WERI-Rb-1 (cell line): ENCODE measurements around the gene KRTAP20-3.

Experiments used
- DNase-seq: peaks from one replicate; pipeline ENCODE4 v3.0.0-alpha.2; 2020
- H3K27ac ChIP-seq: fragments of 250-450 bp; sonication (Bioruptor Pico); 2 replicates; pipeline ENCODE4 v1.5.1; 2020; ENCODE audit warnings: mild to moderate bottlenecking, moderate library complexity
- H3K27me3 ChIP-seq: fragments of 250-450 bp; sonication (Bioruptor Pico); 2 replicates; pipeline ENCODE4 v1.5.1; 2021; ENCODE audit warnings: mild to moderate bottlenecking, low read depth, moderate library complexity; ENCODE audit not compliant: insufficient read depth, severe bottlenecking
- H3K36me3 ChIP-seq: fragments of 250-450 bp; sonication (Bioruptor Pico); 2 replicates; pipeline ENCODE4 v1.5.1; 2020; ENCODE audit warnings: mild to moderate bottlenecking, moderate library complexity
- H3K4me3 ChIP-seq: 2 replicates; pipeline ENCODE4 v1.5.1; 2011; ENCODE audit warnings: low read depth, mild to moderate bottlenecking, control low read depth, low read length
- H3K9me3 ChIP-seq: fragments of 250-450 bp; sonication (Bioruptor Pico); 2 replicates; pipeline ENCODE4 v1.5.1; 2021; ENCODE audit warnings: mild to moderate bottlenecking, moderate library complexity; ENCODE audit not compliant: severe bottlenecking
- TF ChIP-seq, protein P1 (sequence below): IDR thresholded peaks from 2 replicates; pipeline ENCODE4 v1.5.1; 2011; ENCODE audit warnings: low read depth, mild to moderate bottlenecking, control low read depth, inconsistent platforms, low read length

Gene KRTAP20-3

GRCh38 chr21:30615199-30615598, 27.5 kb upstream of the KRTAP20-3 start:
- TF ChIP-seq, protein P1, sequence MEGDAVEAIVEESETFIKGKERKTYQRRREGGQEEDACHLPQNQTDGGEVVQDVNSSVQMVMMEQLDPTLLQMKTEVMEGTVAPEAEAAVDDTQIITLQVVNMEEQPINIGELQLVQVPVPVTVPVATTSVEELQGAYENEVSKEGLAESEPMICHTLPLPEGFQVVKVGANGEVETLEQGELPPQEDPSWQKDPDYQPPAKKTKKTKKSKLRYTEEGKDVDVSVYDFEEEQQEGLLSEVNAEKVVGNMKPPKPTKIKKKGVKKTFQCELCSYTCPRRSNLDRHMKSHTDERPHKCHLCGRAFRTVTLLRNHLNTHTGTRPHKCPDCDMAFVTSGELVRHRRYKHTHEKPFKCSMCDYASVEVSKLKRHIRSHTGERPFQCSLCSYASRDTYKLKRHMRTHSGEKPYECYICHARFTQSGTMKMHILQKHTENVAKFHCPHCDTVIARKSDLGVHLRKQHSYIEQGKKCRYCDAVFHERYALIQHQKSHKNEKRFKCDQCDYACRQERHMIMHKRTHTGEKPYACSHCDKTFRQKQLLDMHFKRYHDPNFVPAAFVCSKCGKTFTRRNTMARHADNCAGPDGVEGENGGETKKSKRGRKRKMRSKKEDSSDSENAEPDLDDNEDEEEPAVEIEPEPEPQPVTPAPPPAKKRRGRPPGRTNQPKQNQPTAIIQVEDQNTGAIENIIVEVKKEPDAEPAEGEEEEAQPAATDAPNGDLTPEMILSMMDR: no peak
- no peak for DNase-seq
- no peak overlapping the region for H3K27ac ChIP-seq
- H3K9me3 ChIP-seq: no peaks in the 10 kb centered on the region
- H3K36me3 ChIP-seq: no peaks in the 10 kb centered on the region
- H3K4me3 ChIP-seq: no peak overlapping the region
- peaks cover 58% of the 10 kb centered on the region for H3K27me3 ChIP-seq

GRCh38 chr21:30616125-30616524, 26.5 kb upstream of the KRTAP20-3 start, which contains the start of gene KRTAP20-1:
KRTAP20-1 (plus strand) TSS chr21:30616425; CDS start chr21:30616455, 30 bp downstream.
- TF ChIP-seq, protein P1: no peak
- Histone ChIP-seq H3K27me3 (peaks cover 61% of the 10 kb centered on the region), H3K27ac (no peak within 1 kb of the TSS), H3K36me3 (no peaks in the 10 kb centered on the region), H3K9me3 (no peaks in the 10 kb centered on the region), H3K4me3 (no peak within 1 kb of the TSS)
- no peak for DNase-seq

DNA sequence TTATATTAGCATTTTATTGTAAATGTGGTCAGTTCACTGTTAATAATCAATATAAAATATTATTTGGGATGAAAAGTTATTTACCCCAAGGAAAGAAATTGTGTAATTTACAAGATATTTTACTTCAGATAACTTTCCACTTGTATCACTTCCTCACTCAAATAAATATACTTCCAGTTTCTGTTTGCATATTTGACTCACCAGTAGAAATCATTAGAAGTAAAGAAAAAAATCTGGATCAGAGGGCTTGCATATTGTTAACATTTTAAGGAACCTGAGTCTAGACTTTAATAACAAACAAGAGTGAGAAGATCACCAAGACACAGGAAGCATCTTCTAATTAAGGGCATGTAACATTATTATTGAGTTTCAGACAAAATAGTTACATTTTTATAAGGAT, 22.6 kb upstream of the KRTAP20-3 start:
- no peaks in the 10 kb centered on the region for H3K36me3 ChIP-seq
- peaks cover 71% of the 10 kb centered on the region for H3K27me3 ChIP-seq
- H3K27ac ChIP-seq: no peak overlapping the region
- TF ChIP-seq, protein P1: no peak
- no peak overlapping the region for H3K4me3 ChIP-seq
- no peaks in the 10 kb centered on the region for H3K9me3 ChIP-seq
- no peak for DNase-seq

DNA sequence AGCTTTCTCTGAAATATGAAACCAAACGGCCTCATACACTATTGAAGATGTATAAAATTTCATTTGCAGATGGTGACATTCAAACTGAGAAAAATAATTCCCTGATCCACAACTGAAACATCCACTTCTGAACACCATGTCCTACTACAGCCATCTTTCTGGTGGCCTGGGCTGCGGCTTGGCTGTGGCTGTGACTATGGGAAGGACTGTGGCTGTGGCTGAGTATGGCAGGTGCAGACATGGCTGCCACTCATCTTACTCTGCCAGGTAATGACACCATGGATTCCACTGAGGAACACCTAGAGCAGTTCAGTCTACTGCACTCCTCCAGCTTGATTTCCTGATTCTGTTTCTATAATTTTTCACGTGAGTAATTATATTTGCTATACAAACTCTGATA, 22.1 kb upstream of the KRTAP20-3 start, which contains the start of gene KRTAP20-4:
KRTAP20-4 (plus strand) TSS at position 106 of the 400 bp plus-strand sequence.
- H3K27me3 ChIP-seq: peaks cover 75% of the 10 kb centered on the region
- no peak within 1 kb of the TSS for H3K4me3 ChIP-seq
- no peaks in the 10 kb centered on the region for H3K36me3 ChIP-seq
- no peaks in the 10 kb centered on the region for H3K9me3 ChIP-seq
- no peak within 1 kb of the TSS for H3K27ac ChIP-seq
- DNase-seq: no peak
- TF ChIP-seq, protein P1: no peak

- TF ChIP-seq, protein P1: no peak
- Histone ChIP-seq H3K9me3 (no peaks in the 10 kb centered on the region), H3K27me3 (peaks cover 87% of the 10 kb centered on the region), H3K4me3 (no peak overlapping the region), H3K36me3 (no peaks in the 10 kb centered on the region), H3K27ac (no peak overlapping the region)
- DNase-seq: no peak
These were observed 19.3 kb upstream of the KRTAP20-3 start for GRCh38 chr21:30623362-30623761.
